A549 (cell line): ENCODE data around the gene SLC9A1. TPM values are rescaled to one million over a fixed set of nuclear protein-coding genes. Genes with fewer than 3 reads are reported as not detected.

ENCODE experiments used
- ATAC-seq, 2 experiments: fragments of 200-7000 bp in 1 of 2; fragments of >200 bp in 1 of 2; cut with Nextera tagmentation in 1 of 2; cut with Tn5 transposase in 1 of 2; 3 replicates each; pipeline versions ENCODE4 v1.8.0 to v1.9.1; 2018 to 2020; ENCODE audit warnings: mild to moderate bottlenecking in 1 of 2, moderate library complexity in 1 of 2
- CTCF ChIA-PET: fragments of 300-600 bp; sonication (Branson Sonifier 250); formaldehyde crosslinking; extraction: SDS; loops from one replicate; lab custom pipeline; 2021; ENCODE audit warnings: antibody characterized with exemption, inconsistent platforms; lab: Yijun Ruan, JAX
- POLR2A ChIA-PET: fragments of 350-600 bp; formaldehyde crosslinking; extraction: SDS; loops from one replicate; lab custom pipeline; 2021; ENCODE audit warnings: antibody characterized with exemption, inconsistent platforms; lab: Yijun Ruan, JAX
- DNase-seq, 2 experiments: peaks; one replicate each; pipeline versions ENCODE4 v3.0.0 to v3.0.0-alpha.2; 2011 to 2016; ENCODE audit warnings: low read depth in 1 of 2, low spot score in 1 of 2
- FAIRE-seq: peaks from 2 replicates; lab custom pipeline; 2011; peaks lifted over from hg19 to GRCh38; lab: Jason Lieb, UNC
- H3K27ac ChIP-seq, 2 experiments: fragments of >200 bp; sonication (Bioruptor Twin); formaldehyde crosslinking; 3 replicates each; pipeline ENCODE4 v1.5.1; 2016 to 2017
- H3K4me1 ChIP-seq: fragments of >200 bp; sonication (Bioruptor Twin); formaldehyde crosslinking; 3 replicates; pipeline ENCODE4 v1.6.1; 2016
- H3K4me2 ChIP-seq: fragments of >200 bp; sonication (Bioruptor Twin); formaldehyde crosslinking; 3 replicates; pipeline ENCODE4 v1.6.1; 2016
- H3K4me3 ChIP-seq: fragments of >200 bp; sonication (Bioruptor Twin); formaldehyde crosslinking; 3 replicates; pipeline ENCODE4 v1.5.1; 2016
- H3K9me3 ChIP-seq: fragments of >200 bp; sonication (Bioruptor Twin); formaldehyde crosslinking; 3 replicates; pipeline ENCODE4 v1.6.1; 2016
- CBX2 ChIP-seq: fragments of 200-600 bp; sonication (generic); IDR thresholded peaks from 2 replicates; pipeline ENCODE4 v1.6.1; 2016; ENCODE audit warnings: low read depth, mild to moderate bottlenecking, borderline replicate concordance
- CBX8 ChIP-seq: fragments of 200-600 bp; sonication (generic); IDR thresholded peaks from 2 replicates; pipeline ENCODE4 v1.6.1; 2016
- CEBPB ChIP-seq, 2 experiments: fragments of >200 bp in 1 of 2; sonication (Bioruptor Twin) in 1 of 2; formaldehyde crosslinking in 1 of 2; IDR thresholded peaks; 2 replicates each; pipeline ENCODE4 v1.6.1; 2012 to 2016
- CHD2 ChIP-seq: fragments of 150-350 bp; IDR thresholded peaks from 2 replicates; pipeline ENCODE4 v1.6.1; 2014; ENCODE audit warnings: low read length; ENCODE audit not compliant: partially characterized antibody
- CHD4 ChIP-seq: fragments of 200-600 bp; sonication (generic); IDR thresholded peaks from 2 replicates; pipeline ENCODE4 v1.6.1; 2016; ENCODE audit warnings: antibody characterized with exemption, mild to moderate bottlenecking, borderline replicate concordance
- EHF ChIP-seq: fragments of 250-450 bp; sonication (Bioruptor Pico); IDR thresholded peaks from 2 replicates; pipeline ENCODE4 v1.5.0; 2020; ENCODE audit warnings: mild to moderate bottlenecking
- EHMT2 ChIP-seq: fragments of 200-600 bp; sonication (generic); IDR thresholded peaks from 2 replicates; pipeline ENCODE4 v1.6.1; 2016; ENCODE audit warnings: antibody characterized with exemption, low read depth, mild to moderate bottlenecking, moderate library complexity
- FOSL2 ChIP-seq, 2 experiments: fragments of 450-650 bp in 1 of 2; fragments of >200 bp in 1 of 2; sonication (Bioruptor Twin) in 1 of 2; formaldehyde crosslinking; IDR thresholded peaks; 2 replicates each; pipeline versions ENCODE4 v1.5.0 to v1.6.1; 2016 to 2020; ENCODE audit warnings: mild to moderate bottlenecking in 1 of 2, moderate library complexity in 1 of 2
- FOXS1 ChIP-seq: fragments of 250-450 bp; sonication (Bioruptor Pico); IDR thresholded peaks from 2 replicates; pipeline ENCODE4 v1.5.0; 2020; ENCODE audit warnings: mild to moderate bottlenecking, moderate library complexity
- HEYL ChIP-seq: fragments of 250-450 bp; sonication (Bioruptor Pico); IDR thresholded peaks from 2 replicates; pipeline ENCODE4 v1.8.0; 2021; ENCODE audit warnings: mild to moderate bottlenecking, moderate library complexity
- HOXB13 ChIP-seq: fragments of 250-450 bp; sonication (Bioruptor Pico); IDR thresholded peaks from 2 replicates; pipeline ENCODE4 v1.5.0; 2020; ENCODE audit warnings: low read depth, mild to moderate bottlenecking, moderate library complexity
- JUN ChIP-seq, 2 experiments: fragments of >200 bp; sonication (Bioruptor Twin); formaldehyde crosslinking; IDR thresholded peaks; 2 replicates in 1 of 2; 3 replicates in 1 of 2; pipeline ENCODE4 v1.6.1; 2016 to 2017
- JUNB ChIP-seq: fragments of >200 bp; sonication (Bioruptor Twin); formaldehyde crosslinking; IDR thresholded peaks from 2 replicates; pipeline ENCODE4 v1.6.1; 2016
- KDM1A ChIP-seq: fragments of 200-600 bp; sonication (generic); IDR thresholded peaks from 2 replicates; pipeline ENCODE4 v1.6.1; 2016; ENCODE audit warnings: low read depth, mild to moderate bottlenecking
- MAFK ChIP-seq: fragments of 450-650 bp; IDR thresholded peaks from 2 replicates; pipeline ENCODE4 v1.6.1; 2014; ENCODE audit not compliant: partially characterized antibody
- NFE2L2 ChIP-seq: fragments of 150-350 bp; conservative IDR thresholded peaks from 2 replicates; pipeline ENCODE4 v1.6.1; 2014; ENCODE audit warnings: low read length
- NR3C1 ChIP-seq: fragments of >200 bp; sonication (Bioruptor Twin); formaldehyde crosslinking; IDR thresholded peaks from 3 replicates; pipeline ENCODE4 v1.6.1; 2017
- POLR2A ChIP-seq: IDR thresholded peaks from 2 replicates; pipeline ENCODE4 v1.6.1; 2012; ENCODE audit warnings: mild to moderate bottlenecking, low read length
- RAD21 ChIP-seq, 2 experiments: fragments of >200 bp in 1 of 2; sonication (Bioruptor Twin) in 1 of 2; formaldehyde crosslinking in 1 of 2; IDR thresholded peaks in 1 of 2; conservative IDR thresholded peaks in 1 of 2; 2 replicates in 1 of 2; 3 replicates in 1 of 2; pipeline ENCODE4 v1.6.1; 2012 to 2018; ENCODE audit warnings: inconsistent platforms in 1 of 2
- RCOR1 ChIP-seq: fragments of 150-350 bp; IDR thresholded peaks from 2 replicates; pipeline ENCODE4 v1.6.1; 2014; ENCODE audit warnings: antibody characterized with exemption, low read length, low read depth
- RFX5 ChIP-seq: fragments of 450-650 bp; IDR thresholded peaks from 2 replicates; pipeline ENCODE4 v1.7.1; 2014; ENCODE audit warnings: antibody characterized with exemption, mild to moderate bottlenecking, moderate library complexity
- ZFP36 ChIP-seq: fragments of 450-650 bp; IDR thresholded peaks from 2 replicates; pipeline ENCODE4 v1.6.1; 2014; ENCODE audit warnings: borderline replicate concordance; ENCODE audit not compliant: partially characterized antibody
- ZSCAN20 ChIP-seq: fragments of 250-450 bp; sonication (Bioruptor Pico); IDR thresholded peaks from 2 replicates; pipeline ENCODE4 v1.8.0; 2022; ENCODE audit warnings: mild to moderate bottlenecking, moderate library complexity
- WGBS: methylation state at CpG from one replicate; pipeline ENCODE4 v1.1.6; 2017; ENCODE audit errors: missing lambda C conversion rate; 5-methylcytosine and 5-hydroxymethylcytosine counted together
- polyA plus RNA-seq, 4 experiments: library from polyadenylated mRNA; depleted of rRNA in 3 of 4; stranded (reverse); fragments of >200 nt; fragmentation: RNase III in 1 of 4; extraction: RNeasy Plus Mini Kit Qiagen cat#74134 plus additional on column Dnase treatment in 1 of 4; gene quantifications; 2 replicates in 3 of 4; 3 replicates in 1 of 4; pipeline ENCODE4 v1.2.3, GENCODE V29; 2011 to 2017
- TF ChIP-seq, protein P1 (sequence below): IDR thresholded peaks from 2 replicates; pipeline ENCODE4 v1.6.1; 2012
- TF ChIP-seq, protein P2 (sequence below): fragments of >200 bp; sonication (Bioruptor Twin); formaldehyde crosslinking; IDR thresholded peaks from 3 replicates; pipeline ENCODE4 v1.5.1; 2016
- TF ChIP-seq, protein P3 (sequence below): fragments of 450-650 bp; IDR thresholded peaks from 2 replicates; pipeline ENCODE4 v1.6.1; 2014; ENCODE audit warnings: antibody characterized with exemption
- TF ChIP-seq, protein P4 (sequence below): IDR thresholded peaks from 2 replicates; pipeline ENCODE4 v1.6.1; 2012

The SLC9A1 gene
- polyA plus RNA-seq, 2 of the 4 experiments (the other 2 are of a cell fraction): 7.4 to 8.0 TPM

DNA sequence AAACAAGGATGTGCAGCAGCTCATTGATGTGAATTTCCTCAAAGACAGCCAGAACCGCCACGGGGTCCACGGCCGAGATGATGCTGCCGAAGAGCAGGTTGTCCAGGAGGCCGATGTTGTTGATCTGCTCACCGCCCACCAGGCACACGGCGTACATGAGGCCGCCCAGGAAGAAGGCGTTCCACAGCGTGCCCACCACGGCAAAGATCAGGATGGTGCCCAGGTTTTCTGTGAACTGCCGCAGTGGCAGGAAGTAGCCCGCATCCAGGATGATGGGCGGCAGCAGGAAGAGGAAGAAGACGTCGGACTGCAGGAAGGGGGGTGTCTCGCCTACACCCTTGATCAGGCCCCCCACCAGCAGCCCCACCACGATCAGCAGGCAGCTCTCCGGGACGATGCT is 41.1 kb downstream of the SLC9A1 start:
- FAIRE-seq (no peak), DNase-seq (no peak), ATAC-seq (no peak)
- WGBS: 95% methylated on average over 20 of the region's 22 CpGs
- POLR2A ChIA-PET: no interaction called here
- Histone ChIP-seq H3K27ac (no peak overlapping the region), H3K4me1 (peaks cover 30% of the 10 kb centered on the region)
- TF ChIP-seq HOXB13 (CRISPR knock-in tag): no peak
- no peak for TF ChIP-seq EHF (CRISPR knock-in tag)
- TF ChIP-seq, protein P1, sequence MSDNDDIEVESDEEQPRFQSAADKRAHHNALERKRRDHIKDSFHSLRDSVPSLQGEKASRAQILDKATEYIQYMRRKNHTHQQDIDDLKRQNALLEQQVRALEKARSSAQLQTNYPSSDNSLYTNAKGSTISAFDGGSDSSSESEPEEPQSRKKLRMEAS: no peak
- TF ChIP-seq HEYL (CRISPR knock-in tag): no peak
- TF ChIP-seq, protein P2, sequence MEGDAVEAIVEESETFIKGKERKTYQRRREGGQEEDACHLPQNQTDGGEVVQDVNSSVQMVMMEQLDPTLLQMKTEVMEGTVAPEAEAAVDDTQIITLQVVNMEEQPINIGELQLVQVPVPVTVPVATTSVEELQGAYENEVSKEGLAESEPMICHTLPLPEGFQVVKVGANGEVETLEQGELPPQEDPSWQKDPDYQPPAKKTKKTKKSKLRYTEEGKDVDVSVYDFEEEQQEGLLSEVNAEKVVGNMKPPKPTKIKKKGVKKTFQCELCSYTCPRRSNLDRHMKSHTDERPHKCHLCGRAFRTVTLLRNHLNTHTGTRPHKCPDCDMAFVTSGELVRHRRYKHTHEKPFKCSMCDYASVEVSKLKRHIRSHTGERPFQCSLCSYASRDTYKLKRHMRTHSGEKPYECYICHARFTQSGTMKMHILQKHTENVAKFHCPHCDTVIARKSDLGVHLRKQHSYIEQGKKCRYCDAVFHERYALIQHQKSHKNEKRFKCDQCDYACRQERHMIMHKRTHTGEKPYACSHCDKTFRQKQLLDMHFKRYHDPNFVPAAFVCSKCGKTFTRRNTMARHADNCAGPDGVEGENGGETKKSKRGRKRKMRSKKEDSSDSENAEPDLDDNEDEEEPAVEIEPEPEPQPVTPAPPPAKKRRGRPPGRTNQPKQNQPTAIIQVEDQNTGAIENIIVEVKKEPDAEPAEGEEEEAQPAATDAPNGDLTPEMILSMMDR: no peak
- TF ChIP-seq ZFP36: no peak
- no peak for TF ChIP-seq NFE2L2
- no peak for TF ChIP-seq MAFK
- no peak for TF ChIP-seq RFX5
- TF ChIP-seq JUN (IDR thresholded peaks at IDR 0.05): no peak
- TF ChIP-seq, all 56 proteins: peak for 0
- no peak overlapping the region for H3K4me3 ChIP-seq
- CTCF ChIA-PET: interaction anchor here (0.9 to 3.7 kb wide), 3 partner anchors 14 to 84 kb away, joined by 3 to 13 read pairs (median 12); no protein-coding TSS in a partner anchor
- H3K9me3 ChIP-seq: no peaks in the 10 kb centered on the region
- H3K4me2 ChIP-seq: no peak overlapping the region

DNA sequence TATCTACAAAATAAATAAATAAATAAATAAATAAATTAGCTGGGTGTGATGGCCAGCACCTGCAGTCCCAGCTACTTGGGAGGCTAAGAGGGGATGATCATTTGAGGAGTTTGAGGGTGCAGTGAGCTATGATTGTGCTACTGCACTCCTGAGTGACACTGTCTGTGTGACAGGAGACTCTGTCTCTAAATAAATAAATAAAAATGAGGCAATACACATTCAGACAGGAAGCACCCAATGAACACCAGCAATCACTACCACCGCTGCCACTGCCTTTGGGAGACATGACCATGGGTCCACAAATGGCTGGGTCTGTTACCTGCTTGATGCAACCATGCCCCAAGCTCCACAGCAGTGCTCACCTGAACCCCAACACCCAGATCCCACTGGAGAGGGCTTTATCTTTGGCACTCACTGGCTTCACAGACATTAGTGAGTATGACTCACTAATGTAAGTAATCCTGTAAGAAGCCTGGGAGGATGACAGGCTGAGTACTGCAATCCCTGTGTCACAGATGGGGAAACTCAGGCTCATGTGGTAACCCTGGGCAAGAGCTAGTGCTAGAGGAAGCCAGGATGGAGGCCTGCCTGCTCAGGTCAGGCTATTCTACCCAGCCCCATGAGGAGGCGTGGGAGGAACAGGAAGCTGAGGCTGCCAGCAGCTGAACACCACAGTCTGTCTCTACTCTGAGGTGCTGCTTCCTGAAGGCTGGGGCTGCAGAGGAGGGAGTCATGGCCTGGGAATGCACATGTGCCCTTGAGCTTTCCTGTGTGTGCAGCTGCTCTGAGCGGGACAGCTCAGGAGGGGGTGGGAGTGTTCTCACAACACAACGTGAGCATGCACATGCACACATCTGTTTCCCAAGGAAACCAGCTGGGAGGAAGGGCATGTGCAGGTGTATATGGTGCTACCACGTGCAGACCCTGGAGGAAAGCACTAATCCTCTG is 43.0 kb downstream of the SLC9A1 start:
- H3K4me2 ChIP-seq: peak overlapping the region; percentile 55
- peaks cover 30% of the 10 kb centered on the region for H3K4me1 ChIP-seq
- peak; percentile 65 to 81 for DNase-seq
- ChIA-PET POLR2A (interaction anchor here (0.5 to 2.5 kb wide), 4 partner anchors 39 to 123 kb away, joined by 3 to 23 read pairs (median 4); partner anchors contain the start of genes SLC9A1 and WDTC1), CTCF (interaction anchor here (0.5 to 5.2 kb wide), 19 partner anchors 9 to 276 kb away, joined by 3 to 32 read pairs (median 5); partner anchors contain the start of gene SLC9A1)
- H3K27ac ChIP-seq: peak overlapping the region; percentile 67 to 83
- H3K4me3 ChIP-seq: no peak overlapping the region
- ATAC-seq: peak; percentile 94 to 96
- H3K9me3 ChIP-seq: no peaks in the 10 kb centered on the region
- 23% methylated on average over 4 of the region's 5 CpGs for WGBS
- FAIRE-seq: peak; percentile 56
- TF ChIP-seq, protein P3, sequence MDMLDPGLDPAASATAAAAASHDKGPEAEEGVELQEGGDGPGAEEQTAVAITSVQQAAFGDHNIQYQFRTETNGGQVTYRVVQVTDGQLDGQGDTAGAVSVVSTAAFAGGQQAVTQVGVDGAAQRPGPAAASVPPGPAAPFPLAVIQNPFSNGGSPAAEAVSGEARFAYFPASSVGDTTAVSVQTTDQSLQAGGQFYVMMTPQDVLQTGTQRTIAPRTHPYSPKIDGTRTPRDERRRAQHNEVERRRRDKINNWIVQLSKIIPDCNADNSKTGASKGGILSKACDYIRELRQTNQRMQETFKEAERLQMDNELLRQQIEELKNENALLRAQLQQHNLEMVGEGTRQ: no peak
- no peak for TF ChIP-seq POLR2A
- no peak for TF ChIP-seq CHD4
- no peak for TF ChIP-seq NR3C1
- no peak for TF ChIP-seq RCOR1
- TF ChIP-seq, protein P4, sequence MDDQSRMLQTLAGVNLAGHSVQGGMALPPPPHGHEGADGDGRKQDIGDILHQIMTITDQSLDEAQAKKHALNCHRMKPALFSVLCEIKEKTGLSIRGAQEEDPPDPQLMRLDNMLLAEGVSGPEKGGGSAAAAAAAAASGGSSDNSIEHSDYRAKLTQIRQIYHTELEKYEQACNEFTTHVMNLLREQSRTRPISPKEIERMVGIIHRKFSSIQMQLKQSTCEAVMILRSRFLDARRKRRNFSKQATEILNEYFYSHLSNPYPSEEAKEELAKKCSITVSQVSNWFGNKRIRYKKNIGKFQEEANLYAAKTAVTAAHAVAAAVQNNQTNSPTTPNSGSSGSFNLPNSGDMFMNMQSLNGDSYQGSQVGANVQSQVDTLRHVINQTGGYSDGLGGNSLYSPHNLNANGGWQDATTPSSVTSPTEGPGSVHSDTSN: no peak
- TF ChIP-seq CHD2: no peak
- TF ChIP-seq KDM1A: no peak
- no peak for TF ChIP-seq FOSL2 (IDR thresholded peaks at IDR 0.05)
- TF ChIP-seq FOSL2 (CRISPR knock-in tag; IDR thresholded peaks at IDR 0.05): peak; percentile 56
- no peak for TF ChIP-seq NFE2L2
- peak; percentile 46 to 48; a peak in 3 of 5 replicates for TF ChIP-seq RAD21 (conservative IDR thresholded peaks at IDR 0.05 in 1 of 2, IDR thresholded peaks at IDR 0.05 in 1 of 2)
- TF ChIP-seq EHMT2: no peak
- no peak for TF ChIP-seq HOXB13 (CRISPR knock-in tag)
- no peak for TF ChIP-seq CBX2
- TF ChIP-seq FOXS1 (CRISPR knock-in tag): no peak
- no peak for TF ChIP-seq CEBPB (IDR thresholded peaks at IDR 0.05)
- no peak for TF ChIP-seq CBX8
- TF ChIP-seq, protein P2: no peak
- TF ChIP-seq ZSCAN20 (CRISPR knock-in tag): no peak
- TF ChIP-seq JUNB: peak; percentile 15; the same call in 1 of the 2 replicates
